Fibroblast of villous mesenchyme (primary cell): ENCODE data around the gene CCNT2. TPM values are rescaled to one million over a fixed set of nuclear protein-coding genes. Genes with fewer than 3 reads are reported as not detected.
"Not testable (repeated sequence)": the region's sequence is repeated elsewhere in the genome, so short reads cannot be mapped to it uniquely, and the experiment has no call there.

Source experiments
- DNase-seq: peaks from one replicate; pipeline ENCODE4 v3.0.0-alpha.2; 2010; ENCODE audit warnings: low read depth
- H3K4me3 ChIP-seq: 2 replicates; pipeline ENCODE4 v1.5.1; 2011; ENCODE audit warnings: low read depth, mild to moderate bottlenecking, low read length
- CTCF ChIP-seq: IDR thresholded peaks from 2 replicates; pipeline ENCODE4 v1.5.1; 2012; ENCODE audit warnings: low read depth, mild to moderate bottlenecking, low read length; ENCODE audit not compliant: insufficient read depth
- total RNA-seq: library from RNA; depleted of rRNA; stranded (reverse); fragments of >200 nt; gene quantifications from 2 replicates; pipeline ENCODE4 v1.2.3, GENCODE V29; 2012

CCNT2 gene
- total RNA-seq, 1 donor = 28.9 TPM

GRCh38 chr2:134906726-134907125, 11.9 kb upstream of the CCNT2 start:
- H3K4me3 ChIP-seq = no peak overlapping the region
- no peak for TF ChIP-seq CTCF
- DNase-seq = peak; percentile 2

GRCh38 chr2:134907441-134908116, 11.0 kb upstream of the CCNT2 start:
- DNase-seq, H3K4me3 ChIP-seq: not testable (repeated sequence)

- no peak for DNase-seq
- TF ChIP-seq CTCF = no peak
- no peak overlapping the region for H3K4me3 ChIP-seq
These were observed 7.7 kb upstream of the CCNT2 start for GRCh38 chr2:134910763-134911399.

- no peak for TF ChIP-seq CTCF
- no peak for DNase-seq
- H3K4me3 ChIP-seq = no peak overlapping the region
These were observed 7.2 kb upstream of the CCNT2 start for GRCh38 chr2:134911400-134911785.

GRCh38 chr2:134912361-134912760, 6.3 kb upstream of the CCNT2 start:
- DNase-seq = no peak
- no peak for TF ChIP-seq CTCF
- H3K4me3 ChIP-seq = no peak overlapping the region

GRCh38 chr2:134917360-134917865, 1.2 kb upstream of the CCNT2 start:
- peak overlapping the region; percentile 94 for H3K4me3 ChIP-seq
- no peak for TF ChIP-seq CTCF
- no peak for DNase-seq

GRCh38 chr2:134917888-134918525, 615 bp upstream of the CCNT2 start:
- no peak for DNase-seq
- H3K4me3 ChIP-seq = peak overlapping the region; percentile 94
- peak; percentile 47 for TF ChIP-seq CTCF
